H7 (cell line): ENCODE measurements around the gene UBD. TPM values are rescaled to one million over a fixed set of nuclear protein-coding genes. Genes with fewer than 3 reads are reported as not detected.

Experiments
- DNase-seq: peaks from one replicate; pipeline ENCODE4 v3.0.0; 2012
- H3K27me3 ChIP-seq: 2 replicates; pipeline ENCODE4 v1.6.0; 2011; ENCODE audit warnings: mild to moderate bottlenecking, low read length; ENCODE audit not compliant: control insufficient read depth, insufficient read depth
- H3K36me3 ChIP-seq: replicated peaks from 2 replicates; pipeline ENCODE4 v1.5.1; 2011; ENCODE audit warnings: low read length; ENCODE audit not compliant: control insufficient read depth, insufficient read depth
- H3K4me3 ChIP-seq: 2 replicates; pipeline ENCODE4 v1.5.1; 2011; ENCODE audit warnings: low read depth, mild to moderate bottlenecking, control low read depth, low read length, moderate library complexity; ENCODE audit not compliant: insufficient read depth
- total RNA-seq: library from RNA; depleted of rRNA; stranded (reverse); fragments of >200 nt; shearing (Covaris generic); gene quantifications from 2 replicates; pipeline ENCODE4 v1.2.3, GENCODE V29; 2014

Gene UBD
- total RNA-seq, 1 experiment from 2014 or later, result not detected

DNA sequence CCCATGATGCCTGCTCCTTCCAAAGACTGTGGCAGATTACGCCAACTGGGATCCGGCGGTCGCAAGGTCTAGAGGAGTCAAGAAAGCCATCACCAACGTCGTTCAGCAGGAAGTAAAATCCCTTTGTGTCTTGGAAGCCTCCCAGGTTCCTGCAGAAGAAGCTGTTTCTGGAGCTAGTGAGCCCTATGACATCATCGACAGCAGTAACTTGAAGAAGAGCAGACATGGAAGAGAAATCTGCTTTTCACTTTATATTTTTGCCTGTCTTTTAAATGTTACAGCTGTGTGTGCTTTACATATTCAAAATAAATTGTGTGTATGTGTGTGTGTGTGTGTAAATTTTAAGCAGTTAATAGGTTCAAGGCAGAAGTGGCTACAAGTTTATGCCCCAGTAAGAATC lies 18.0 kb upstream of the UBD start:
- no peak for DNase-seq
- Histone ChIP-seq H3K4me3 (no peak overlapping the region), H3K36me3 (no peaks in the 10 kb centered on the region), H3K27me3 (no peaks in the 10 kb centered on the region; the same call in 1 of the 2 replicates)

DNA sequence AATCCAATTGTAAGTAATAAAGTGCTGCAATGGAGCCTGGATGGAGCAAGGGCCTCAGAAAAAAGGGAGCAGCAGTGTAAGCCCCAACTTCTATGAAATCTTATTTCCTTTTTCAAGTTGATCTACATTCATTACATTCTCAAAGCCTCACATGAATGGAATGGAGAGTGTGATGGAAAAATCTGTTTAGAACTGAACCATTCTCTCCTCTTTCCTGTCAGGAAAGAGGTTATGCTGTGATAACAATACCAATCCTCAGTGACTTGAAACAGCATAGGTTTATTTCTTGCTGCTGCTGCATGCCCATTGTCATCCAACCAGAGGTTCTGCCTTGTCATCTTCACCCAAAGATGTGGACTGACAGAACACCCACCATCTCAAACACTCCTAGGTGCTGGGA lies 16.5 kb upstream of the UBD start:
- H3K4me3 ChIP-seq, result no peak overlapping the region
- no peak for DNase-seq
- no peaks in the 10 kb centered on the region for H3K36me3 ChIP-seq
- H3K27me3 ChIP-seq, result no peaks in the 10 kb centered on the region; the same call in 1 of the 2 replicates

DNA sequence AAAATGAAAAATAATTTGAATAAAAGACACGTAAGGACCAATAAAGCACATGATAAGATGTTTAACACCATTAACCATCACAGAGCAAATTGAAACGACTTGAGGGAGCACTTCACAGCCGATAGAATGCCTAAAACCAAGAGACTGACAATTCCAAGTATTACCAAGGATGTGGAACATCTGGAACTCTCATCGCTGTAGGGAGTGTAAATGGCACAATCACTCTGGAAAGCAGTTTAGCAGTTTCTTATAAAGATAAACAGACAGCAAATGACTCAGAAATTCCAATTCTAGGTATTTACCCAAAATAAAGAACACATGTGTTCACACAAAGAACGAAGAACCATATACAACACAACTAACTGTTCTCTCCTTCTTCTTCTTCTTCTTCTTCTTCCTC lies 8.5 kb upstream of the UBD start:
- Histone ChIP-seq H3K27me3 (no peaks in the 10 kb centered on the region), H3K36me3 (no peaks in the 10 kb centered on the region), H3K4me3 (no peak overlapping the region)
- no peak for DNase-seq

DNA sequence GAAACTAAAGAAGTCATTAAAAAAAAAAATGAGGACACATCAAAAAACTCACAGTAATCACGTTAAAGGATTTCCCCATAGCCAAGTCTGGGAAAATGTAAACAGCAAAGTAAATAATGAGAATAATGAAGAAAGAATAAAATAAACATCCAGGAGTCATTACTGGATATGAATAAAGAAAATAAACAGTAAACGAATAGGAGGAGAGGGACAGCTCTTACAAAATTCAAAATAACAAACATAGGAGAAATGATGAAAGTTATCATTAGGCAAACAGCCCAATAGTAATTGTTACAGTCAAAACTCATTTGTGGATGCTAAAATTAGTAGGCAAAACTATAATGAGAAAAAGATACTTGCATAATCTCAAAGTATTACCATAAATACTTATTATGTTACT lies 8.0 kb upstream of the UBD start:
- no peak for DNase-seq
- H3K4me3 ChIP-seq, result no peak overlapping the region
- H3K36me3 ChIP-seq, result no peaks in the 10 kb centered on the region
- H3K27me3 ChIP-seq, result no peaks in the 10 kb centered on the region

DNA sequence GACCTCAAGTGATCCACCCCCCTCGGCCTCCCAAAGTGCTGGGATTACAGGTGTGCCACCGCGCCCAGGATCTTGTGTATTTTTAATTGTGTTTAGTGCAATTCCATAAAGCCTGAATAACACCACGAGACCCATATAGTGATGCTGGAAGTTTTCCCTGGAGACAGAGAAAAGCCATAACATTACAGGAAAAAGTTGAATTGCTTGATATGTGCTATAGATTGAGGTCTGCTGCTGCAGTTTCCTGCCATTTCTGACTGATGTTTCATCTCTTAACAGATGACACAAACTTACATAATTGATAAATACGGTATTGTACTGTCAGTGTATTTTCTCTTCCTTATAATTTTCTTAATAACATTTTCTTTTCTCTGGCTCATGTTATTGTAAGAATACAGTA lies 7.3 kb upstream of the UBD start:
- H3K4me3 ChIP-seq, result no peak overlapping the region
- H3K36me3 ChIP-seq, result no peaks in the 10 kb centered on the region
- no peaks in the 10 kb centered on the region for H3K27me3 ChIP-seq
- no peak for DNase-seq

DNA sequence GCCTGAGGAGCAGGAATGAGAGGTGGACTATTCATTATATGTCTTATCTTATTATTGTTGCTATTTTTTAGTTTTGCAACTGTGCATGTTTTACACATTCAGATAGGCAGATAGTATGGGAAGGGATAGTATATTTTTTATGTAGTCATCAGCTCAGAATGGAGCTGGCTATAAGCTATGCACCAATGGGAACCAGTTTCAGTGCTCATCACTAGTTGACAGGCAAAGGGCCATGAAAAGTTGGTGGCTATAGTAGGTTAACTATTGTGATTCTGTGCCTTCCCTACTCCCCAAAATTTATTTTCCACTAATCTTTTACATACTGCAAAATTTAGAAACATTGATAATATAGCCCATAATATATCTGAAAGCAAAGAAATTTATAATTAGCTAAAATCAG lies 5.3 kb upstream of the UBD start:
- Histone ChIP-seq H3K4me3 (no peak overlapping the region), H3K36me3 (no peaks in the 10 kb centered on the region), H3K27me3 (no peaks in the 10 kb centered on the region)
- DNase-seq, result no peak

DNA sequence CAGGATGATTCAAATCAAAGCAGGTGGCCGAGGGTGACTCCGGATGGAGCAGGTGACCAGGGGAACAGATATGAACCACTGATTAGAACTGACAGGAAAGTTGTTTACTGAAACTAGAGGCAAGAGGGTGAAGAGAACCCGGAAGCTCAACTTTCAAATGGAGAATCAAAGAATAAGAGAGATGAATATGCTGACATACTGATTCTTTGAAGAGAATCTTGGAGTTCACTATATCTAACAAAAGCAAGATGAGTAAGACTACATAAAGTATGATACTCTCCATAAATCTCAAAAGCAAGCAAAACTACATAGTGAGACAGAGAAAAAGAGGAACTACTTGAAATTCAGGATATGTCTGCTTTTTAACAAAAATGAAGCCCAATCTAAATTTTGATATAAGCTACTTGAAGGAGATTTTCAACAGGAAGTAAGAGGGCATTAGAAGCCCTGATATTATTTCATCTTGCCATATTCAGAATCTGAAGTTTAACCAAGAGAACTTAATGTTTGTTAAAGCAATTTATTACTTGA lies 4.0 kb upstream of the UBD start:
- H3K27me3 ChIP-seq, result no peaks in the 10 kb centered on the region
- H3K4me3 ChIP-seq, result no peak overlapping the region
- H3K36me3 ChIP-seq, result no peaks in the 10 kb centered on the region
- no peak for DNase-seq

DNA sequence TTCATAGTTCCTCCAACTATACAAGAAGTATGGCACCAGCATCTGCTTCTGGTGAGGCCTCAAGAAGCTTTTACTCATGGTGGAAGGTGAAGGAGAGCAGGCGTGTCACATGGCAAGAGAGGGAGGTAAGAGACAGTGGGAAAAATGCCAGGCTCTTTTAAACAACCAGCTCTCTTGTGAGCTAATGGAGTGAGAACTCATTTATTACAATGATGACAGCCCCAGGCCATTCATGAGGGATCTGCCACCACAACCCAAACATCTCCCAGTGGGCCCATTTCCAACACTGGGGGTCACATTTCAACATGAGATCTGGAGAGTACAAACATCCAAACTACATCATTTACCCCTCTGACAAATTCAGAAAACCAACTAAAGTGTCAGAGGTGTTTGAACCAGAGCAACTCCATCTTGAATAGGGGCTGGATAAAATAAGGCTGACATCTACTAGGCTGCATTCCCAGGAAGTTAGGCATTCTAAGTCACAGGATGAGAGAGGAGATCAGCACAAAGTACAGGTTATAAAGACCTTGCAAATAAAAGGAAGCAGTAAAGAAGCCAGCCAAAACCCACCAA lies 2.2 kb upstream of the UBD start:
- H3K36me3 ChIP-seq, result no peaks in the 10 kb centered on the region
- peaks cover 3% of the 10 kb centered on the region; the same call in 1 of the 2 replicates for H3K27me3 ChIP-seq
- no peak overlapping the region for H3K4me3 ChIP-seq
- no peak for DNase-seq

DNA sequence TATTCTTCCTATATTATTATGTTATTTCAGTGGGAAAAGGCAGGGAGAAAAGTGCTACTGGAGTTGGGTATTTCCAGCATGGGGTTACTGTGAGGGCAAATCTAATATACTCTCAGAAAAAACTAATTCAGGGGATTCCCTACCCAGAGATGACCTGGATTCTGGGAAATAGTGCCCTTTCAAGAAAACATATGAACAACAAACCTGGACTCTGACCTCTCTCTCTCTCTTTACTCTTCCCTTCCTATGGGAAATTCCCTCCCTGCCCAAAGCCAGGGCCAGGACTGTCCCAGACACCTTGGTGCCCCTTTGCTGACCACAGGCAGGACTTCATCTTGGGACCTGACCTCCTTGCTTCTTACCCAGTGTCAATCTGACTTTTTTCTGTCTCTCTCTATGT lies 1.6 kb upstream of the UBD start:
- Histone ChIP-seq H3K27me3 (peaks cover 9% of the 10 kb centered on the region), H3K4me3 (no peak overlapping the region), H3K36me3 (no peaks in the 10 kb centered on the region)
- no peak for DNase-seq

DNA sequence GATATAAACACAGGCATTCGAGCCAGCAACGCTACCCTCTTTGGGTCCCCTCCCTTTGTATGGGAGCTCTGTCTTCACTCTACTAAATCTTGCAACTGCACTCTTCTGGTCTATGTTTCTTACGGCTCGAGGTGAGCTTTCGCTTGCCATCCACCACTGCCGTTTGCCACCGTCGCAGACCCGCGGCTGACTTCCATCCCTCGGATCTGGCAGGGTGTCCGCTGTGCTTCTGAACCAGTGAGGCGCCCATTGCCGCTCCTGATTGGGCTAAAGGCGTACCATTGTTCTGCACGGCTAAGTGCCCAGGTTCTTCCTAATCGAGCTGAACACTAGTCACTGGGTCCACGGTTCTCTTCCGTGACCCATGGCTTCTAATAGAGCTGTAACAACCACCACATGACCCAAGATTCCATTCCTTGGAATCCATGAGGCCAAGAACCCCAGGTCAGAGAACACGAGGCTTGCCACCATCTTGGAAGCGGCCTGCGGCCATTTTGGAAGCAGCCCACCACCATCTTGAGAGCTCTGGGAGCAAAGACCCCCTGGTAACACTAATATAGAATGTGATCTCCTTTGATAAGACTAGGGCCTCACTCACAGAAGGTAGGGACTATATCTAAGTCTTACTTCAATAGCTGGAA lies 973 bp downstream of the UBD start:
- H3K36me3 ChIP-seq, result no peaks in the 10 kb centered on the region
- DNase-seq, result no peak
- no peak overlapping the region for H3K4me3 ChIP-seq
- H3K27me3 ChIP-seq, result peaks cover 34% of the 10 kb centered on the region

DNA sequence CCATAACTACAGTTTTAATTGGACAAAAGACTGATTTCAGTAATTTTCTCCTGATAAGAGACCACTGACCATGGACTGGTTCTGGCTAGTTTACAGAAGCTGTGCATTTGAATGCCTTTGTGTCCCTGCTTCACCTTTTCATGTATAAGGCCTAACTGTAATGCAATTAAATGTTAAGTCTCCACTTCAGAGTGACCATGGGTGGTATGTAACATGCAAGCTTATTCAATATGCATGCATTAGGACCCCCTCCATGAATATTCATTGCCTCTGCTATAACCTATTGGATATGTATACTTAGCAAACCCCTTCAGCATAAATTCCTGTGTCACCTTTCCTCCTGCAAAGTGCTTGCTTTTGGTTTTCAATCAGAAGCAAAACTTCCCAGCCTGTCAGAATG lies 2.2 kb downstream of the UBD start:
- Histone ChIP-seq H3K4me3 (no peak overlapping the region), H3K36me3 (no peaks in the 10 kb centered on the region), H3K27me3 (peaks cover 42% of the 10 kb centered on the region)
- peak; percentile 48 for DNase-seq

DNA sequence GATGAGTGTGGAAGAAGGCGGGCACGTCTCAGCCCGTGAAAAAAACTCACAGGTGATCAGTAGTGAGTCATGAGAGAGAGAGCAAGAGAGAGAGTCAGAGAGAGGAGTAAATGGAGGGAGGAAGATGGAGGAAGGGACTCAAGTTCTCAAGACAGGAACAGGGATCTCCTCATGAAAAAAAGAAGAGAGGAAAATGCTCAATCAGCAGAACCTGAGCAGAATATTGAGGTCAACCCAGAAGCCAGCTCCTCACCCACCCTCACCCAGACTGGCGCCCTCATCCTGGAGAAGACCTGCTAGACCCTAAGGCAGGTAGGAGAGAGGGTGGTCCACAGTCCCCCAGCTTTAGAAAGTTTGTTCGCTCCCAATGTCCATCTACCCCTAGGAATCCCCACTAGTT lies 4.8 kb downstream of the UBD start:
- H3K36me3 ChIP-seq, result no peaks in the 10 kb centered on the region
- H3K4me3 ChIP-seq, result no peak overlapping the region
- peaks cover 42% of the 10 kb centered on the region for H3K27me3 ChIP-seq
- no peak for DNase-seq

DNA sequence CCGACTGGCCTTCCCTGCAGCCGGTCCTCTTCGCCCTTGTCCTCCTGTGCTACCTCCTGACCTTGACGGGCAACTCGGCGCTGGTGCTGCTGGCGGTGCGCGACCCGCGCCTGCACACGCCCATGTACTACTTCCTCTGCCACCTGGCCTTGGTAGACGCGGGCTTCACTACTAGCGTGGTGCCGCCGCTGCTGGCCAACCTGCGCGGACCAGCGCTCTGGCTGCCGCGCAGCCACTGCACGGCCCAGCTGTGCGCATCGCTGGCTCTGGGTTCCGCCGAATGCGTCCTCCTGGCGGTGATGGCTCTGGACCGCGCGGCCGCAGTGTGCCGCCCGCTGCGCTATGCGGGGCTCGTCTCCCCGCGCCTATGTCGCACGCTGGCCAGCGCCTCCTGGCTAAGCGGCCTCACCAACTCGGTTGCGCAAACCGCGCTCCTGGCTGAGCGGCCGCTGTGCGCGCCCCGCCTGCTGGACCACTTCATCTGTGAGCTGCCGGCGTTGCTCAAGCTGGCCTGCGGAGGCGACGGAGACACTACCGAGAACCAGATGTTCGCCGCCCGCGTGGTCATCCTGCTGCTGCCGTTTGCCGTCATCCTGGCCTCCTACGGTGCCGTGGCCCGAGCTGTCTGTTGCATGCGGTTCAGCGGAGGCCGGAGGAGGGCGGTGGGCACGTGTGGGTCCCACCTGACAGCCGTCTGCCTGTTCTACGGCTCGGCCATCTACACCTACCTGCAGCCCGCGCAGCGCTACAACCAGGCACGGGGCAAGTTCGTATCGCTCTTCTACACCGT lies 6.1 kb downstream of the UBD start:
- peak; percentile 88 for DNase-seq
- Histone ChIP-seq H3K4me3 (peak overlapping the region; percentile 47), H3K27me3 (peaks cover 42% of the 10 kb centered on the region), H3K36me3 (no peaks in the 10 kb centered on the region)

DNA sequence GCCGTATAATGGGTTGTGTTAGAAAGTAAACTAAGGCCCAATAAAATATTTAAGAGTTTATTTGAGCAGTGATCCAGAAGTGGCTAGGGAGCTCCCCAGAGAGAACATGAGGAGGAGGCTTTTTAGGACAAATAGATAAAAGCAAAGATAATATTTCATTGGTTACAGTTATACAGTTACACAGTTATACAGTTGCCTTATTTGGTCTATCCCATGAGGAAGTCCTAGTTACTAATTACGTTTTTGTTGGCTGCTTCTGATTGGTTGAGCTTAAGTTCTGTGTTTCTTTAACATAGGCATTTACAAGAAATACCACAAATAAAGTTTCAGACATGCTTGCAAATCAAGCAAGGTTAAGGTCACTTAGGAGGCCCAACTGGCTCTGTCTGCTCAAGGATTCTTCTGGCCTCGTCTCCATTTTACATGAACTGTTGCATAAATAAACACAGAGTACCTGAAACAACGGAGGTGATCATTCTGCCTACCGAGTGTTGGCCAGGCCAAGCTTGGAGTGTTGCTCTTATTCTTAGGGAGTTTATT lies 7.0 kb downstream of the UBD start:
- Histone ChIP-seq H3K36me3 (no peaks in the 10 kb centered on the region), H3K27me3 (peaks cover 42% of the 10 kb centered on the region), H3K4me3 (peak overlapping the region; percentile 47; the same call in 1 of the 2 replicates)
- peak; percentile 61 for DNase-seq

DNA sequence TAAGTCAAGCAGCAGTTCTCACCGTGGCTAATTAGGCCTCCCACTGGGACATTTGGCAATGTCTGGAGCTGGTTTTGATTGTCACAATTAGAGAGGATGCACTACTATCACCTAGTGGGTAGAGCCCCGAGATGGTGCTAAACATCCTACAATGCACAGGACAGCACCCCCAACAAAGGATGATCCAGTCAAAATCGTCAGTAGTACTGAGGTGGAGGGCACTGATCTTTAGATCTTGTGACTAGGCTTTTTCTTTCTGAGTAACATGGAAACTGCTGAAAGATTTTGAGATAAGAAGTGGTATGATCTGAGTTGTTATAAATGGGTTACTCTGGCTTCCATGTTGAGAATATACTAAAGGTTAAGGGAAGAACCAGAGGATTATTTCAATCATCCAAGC lies 12.0 kb downstream of the UBD start:
- Histone ChIP-seq H3K36me3 (no peaks in the 10 kb centered on the region), H3K4me3 (no peak overlapping the region), H3K27me3 (no peaks in the 10 kb centered on the region; the same call in 1 of the 2 replicates)
- DNase-seq, result no peak
